Prostate gland (tissue), 2 donors: ENCODE data around the gene HIGD1A. TPM values are rescaled to one million over a fixed set of nuclear protein-coding genes. Genes with fewer than 3 reads are reported as not detected.

Experiments used
- DNase-seq: peaks from one replicate; pipeline ENCODE4 v3.0.0-alpha.2; 2019; ENCODE audit warnings: low spot score
- H3K27ac ChIP-seq, 2 donors: fragments of 200-600 bp; sonication (generic); 2 replicates each; pipeline ENCODE4 v1.5.1; 2017 to 2019
- H3K27me3 ChIP-seq: fragments of 200-600 bp; sonication (generic); replicated peaks from 2 replicates; pipeline ENCODE4 v1.5.1; 2019; ENCODE audit not compliant: insufficient read depth
- H3K36me3 ChIP-seq, 2 donors: fragments of 200-600 bp; sonication (generic); 1 replicate in 1 of 2; 2 replicates in 1 of 2; pipeline versions ENCODE4 v1.5.1 to v1.8.1; 2017 to 2019
- H3K4me1 ChIP-seq: fragments of 200-600 bp; sonication (generic); replicated peaks from 2 replicates; pipeline ENCODE4 v1.5.1; 2019
- H3K4me3 ChIP-seq, 2 donors: fragments of 200-600 bp; sonication (generic); 2 replicates each; pipeline ENCODE4 v1.5.1; 2017 to 2019
- H3K9me3 ChIP-seq: fragments of 200-600 bp; sonication (generic); 2 replicates; pipeline ENCODE4 v1.5.1; 2017
- CTCF ChIP-seq, 4 experiments: fragments of 200-600 bp in 2 of 4; fragments of 450-650 bp in 2 of 4; sonication (generic) in 2 of 4; IDR thresholded peaks; 1 replicate in 3 of 4; 2 replicates in 1 of 4; pipeline ENCODE4 v1.5.1; 2016 to 2019; ENCODE audit warnings: antibody characterized with exemption in 4 of 4, mild to moderate bottlenecking in 2 of 4, moderate library complexity in 2 of 4
- POLR2A ChIP-seq: fragments of 450-650 bp; IDR thresholded peaks from one replicate; pipeline ENCODE4 v1.6.1; 2016; ENCODE audit warnings: antibody characterized with exemption, mild to moderate bottlenecking
- POLR2AphosphoS5 ChIP-seq: sonication (generic); formaldehyde crosslinking; IDR thresholded peaks from one replicate; pipeline ENCODE4 v1.6.1; 2017; ENCODE audit warnings: antibody characterized with exemption
- WGBS: methylation state at CpG from one replicate; pipeline ENCODE4 v1.1.5; 2018; 5-methylcytosine and 5-hydroxymethylcytosine counted together
- intact Hi-C: fragments of 100-400 bp; cut with DNase I; formaldehyde crosslinking; loops from one replicate; pipeline ENCODE4 v1.14.2; 2022
- total RNA-seq, 2 donors: library from RNA; depleted of rRNA; stranded (reverse); fragments of >200 nt; gene quantifications; one replicate each; pipeline ENCODE4 v1.1.0, GENCODE V29; 2016

The HIGD1A gene
- total RNA-seq, 2 donors from 2014 or later = 91.0 to 135 TPM

- Histone ChIP-seq H3K4me1 (no peaks in the 10 kb centered on the region), H3K27me3 (no peaks in the 10 kb centered on the region), H3K36me3 (no peaks in the 10 kb centered on the region), H3K27ac (peak overlapping the region in 1 of 2 donors; percentile 93), H3K9me3 (no peaks in the 10 kb centered on the region), H3K4me3 (peak overlapping the region; percentile 77 to 82)
- 54% methylated on average over 23 of the region's 23 CpGs for WGBS
- intact Hi-C loops = no loop called here
- no peak for TF ChIP-seq CTCF (IDR thresholded peaks at IDR 0.05)
- no peak for TF ChIP-seq POLR2A
- no peak for TF ChIP-seq POLR2AphosphoS5
- no peak for DNase-seq
These were observed 991 bp upstream of the HIGD1A start for GRCh38 chr3:42805141-42805821.

DNA sequence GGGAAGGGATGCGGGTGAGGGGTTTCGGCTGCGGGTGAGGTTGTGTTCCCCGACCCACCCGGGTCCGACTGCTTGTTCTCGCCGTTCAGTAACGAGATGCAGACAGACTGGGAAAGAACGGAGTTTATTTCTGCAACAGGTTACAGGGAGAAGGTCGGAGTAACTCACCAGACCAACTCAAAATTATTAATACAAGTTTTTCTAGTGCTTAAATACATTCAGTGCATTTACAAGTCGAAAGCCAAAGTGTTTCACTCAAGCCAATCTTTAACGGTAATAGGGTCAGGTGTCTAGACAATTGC is 492 bp upstream of the HIGD1A start:
- Histone ChIP-seq H3K9me3 (no peaks in the 10 kb centered on the region), H3K36me3 (no peaks in the 10 kb centered on the region), H3K4me3 (peak overlapping the region; percentile 77 to 82), H3K27me3 (no peaks in the 10 kb centered on the region), H3K27ac (peak overlapping the region; percentile 93 to 97), H3K4me1 (no peaks in the 10 kb centered on the region)
- intact Hi-C loops = no loop called here
- WGBS = 2% methylated on average over 13 of the region's 13 CpGs
- no peak for DNase-seq
- TF ChIP-seq POLR2AphosphoS5 (no peak), CTCF (IDR thresholded peaks at IDR 0.05) (no peak), POLR2A (no peak)

- Histone ChIP-seq H3K27me3 (no peaks in the 10 kb centered on the region), H3K36me3 (no peaks in the 10 kb centered on the region), H3K4me1 (no peaks in the 10 kb centered on the region), H3K4me3 (peak overlapping the region; percentile 77 to 82), H3K27ac (peak overlapping the region; percentile 93 to 97), H3K9me3 (no peaks in the 10 kb centered on the region)
- intact Hi-C loops = no loop called here
- DNase-seq = no peak
- under 1% methylated on average over 33 of the region's 33 CpGs for WGBS
- TF ChIP-seq CTCF (IDR thresholded peaks at IDR 0.05) = no peak
- peak; percentile 41 for TF ChIP-seq POLR2AphosphoS5
- no peak for TF ChIP-seq POLR2A
These were observed 730 bp downstream of the HIGD1A start for GRCh38 chr3:42803414-42804105.

- Histone ChIP-seq H3K36me3 (no peaks in the 10 kb centered on the region), H3K27ac (peak overlapping the region; percentile 93 to 97), H3K27me3 (no peaks in the 10 kb centered on the region), H3K4me3 (peak overlapping the region; percentile 77 to 82), H3K9me3 (no peaks in the 10 kb centered on the region), H3K4me1 (no peaks in the 10 kb centered on the region)
- WGBS = 18% methylated on average over 11 of the region's 11 CpGs
- TF ChIP-seq CTCF (IDR thresholded peaks at IDR 0.05) (no peak), POLR2AphosphoS5 (no peak), POLR2A (no peak)
- DNase-seq = no peak
- intact Hi-C loops = no loop called here
These were observed 1.3 kb downstream of the HIGD1A start for GRCh38 chr3:42802876-42803413.

DNA sequence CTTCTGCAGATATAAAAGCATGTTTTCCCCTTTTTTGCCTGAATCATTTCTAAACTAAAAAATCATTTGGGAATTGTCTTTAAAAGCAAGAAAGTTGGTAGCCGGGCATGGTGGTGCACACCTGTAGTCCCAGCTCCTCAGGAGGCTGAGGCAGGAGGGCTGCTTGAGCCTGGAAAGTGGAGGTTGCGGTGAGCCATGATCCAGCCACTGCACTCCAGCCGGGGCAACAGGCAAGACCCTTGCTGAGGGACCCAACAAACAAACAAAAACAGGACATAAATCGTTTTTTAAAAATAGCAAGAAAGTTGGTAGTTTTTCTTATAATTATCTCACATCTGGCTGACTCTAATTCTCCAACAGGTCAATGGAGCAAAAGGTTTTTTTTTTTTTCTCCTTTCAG is 2.5 kb downstream of the HIGD1A start:
- Histone ChIP-seq H3K9me3 (no peaks in the 10 kb centered on the region), H3K27ac (peak overlapping the region in 1 of 2 donors; percentile 12), H3K4me3 (no peak overlapping the region), H3K36me3 (no peaks in the 10 kb centered on the region), H3K27me3 (no peaks in the 10 kb centered on the region), H3K4me1 (no peaks in the 10 kb centered on the region)
- 89% methylated on average over 4 of the region's 4 CpGs for WGBS
- DNase-seq = no peak
- intact Hi-C loops = no loop called here
- TF ChIP-seq POLR2A (no peak), POLR2AphosphoS5 (no peak), CTCF (IDR thresholded peaks at IDR 0.05) (no peak)
